DND-41 (cell line): ENCODE results near the gene RFLNA.

ENCODE experiments used
- EZH2 ChIP-seq: IDR thresholded peaks from 3 replicates; pipeline ENCODE4 v1.6.1; 2012; ENCODE audit warnings: borderline replicate concordance, low read depth, mild to moderate bottlenecking, moderate library complexity, low read length, inconsistent platforms; ENCODE audit not compliant: severe bottlenecking
- TF ChIP-seq, protein P1 (sequence below): IDR thresholded peaks from 2 replicates; pipeline ENCODE4 v1.5.1; 2012; ENCODE audit warnings: borderline replicate concordance, low read length, moderate library complexity, mild to moderate bottlenecking; ENCODE audit not compliant: poor library complexity, severe bottlenecking; ENCODE audit errors: extremely low read depth

DNA sequence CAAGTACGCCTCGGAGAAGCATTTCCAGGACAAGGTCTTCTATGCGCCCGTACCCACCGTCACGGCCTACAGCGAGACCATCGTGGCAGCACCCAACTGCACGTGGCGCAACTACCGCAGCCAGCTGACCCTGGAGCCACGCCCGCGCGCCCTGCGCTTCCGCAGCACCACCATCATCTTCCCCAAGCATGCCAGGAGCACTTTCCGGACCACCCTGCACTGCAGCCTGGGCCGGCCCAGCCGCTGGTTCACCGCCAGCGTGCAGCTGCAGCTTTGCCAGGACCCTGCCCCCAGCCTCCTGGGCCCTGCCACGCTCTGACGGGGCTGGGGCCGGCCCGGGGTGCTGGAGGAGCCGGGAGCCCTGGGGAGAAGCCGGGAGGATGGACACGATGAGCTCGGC lies 19.3 kb downstream of the RFLNA start:
- TF ChIP-seq, protein P1, sequence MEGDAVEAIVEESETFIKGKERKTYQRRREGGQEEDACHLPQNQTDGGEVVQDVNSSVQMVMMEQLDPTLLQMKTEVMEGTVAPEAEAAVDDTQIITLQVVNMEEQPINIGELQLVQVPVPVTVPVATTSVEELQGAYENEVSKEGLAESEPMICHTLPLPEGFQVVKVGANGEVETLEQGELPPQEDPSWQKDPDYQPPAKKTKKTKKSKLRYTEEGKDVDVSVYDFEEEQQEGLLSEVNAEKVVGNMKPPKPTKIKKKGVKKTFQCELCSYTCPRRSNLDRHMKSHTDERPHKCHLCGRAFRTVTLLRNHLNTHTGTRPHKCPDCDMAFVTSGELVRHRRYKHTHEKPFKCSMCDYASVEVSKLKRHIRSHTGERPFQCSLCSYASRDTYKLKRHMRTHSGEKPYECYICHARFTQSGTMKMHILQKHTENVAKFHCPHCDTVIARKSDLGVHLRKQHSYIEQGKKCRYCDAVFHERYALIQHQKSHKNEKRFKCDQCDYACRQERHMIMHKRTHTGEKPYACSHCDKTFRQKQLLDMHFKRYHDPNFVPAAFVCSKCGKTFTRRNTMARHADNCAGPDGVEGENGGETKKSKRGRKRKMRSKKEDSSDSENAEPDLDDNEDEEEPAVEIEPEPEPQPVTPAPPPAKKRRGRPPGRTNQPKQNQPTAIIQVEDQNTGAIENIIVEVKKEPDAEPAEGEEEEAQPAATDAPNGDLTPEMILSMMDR: no peak
- TF ChIP-seq EZH2: no peak
